GM19328 (cell line): Measurements from ENCODE around the gene LRRC8D.

Source experiments
- ATAC-seq: cut with Tn5 transposase; IDR thresholded peaks from one replicate; pipeline ENCODE4 v1.9.1; 2021; ENCODE audit warnings: mild to moderate bottlenecking, moderate library complexity; ENCODE audit not compliant: unreplicated experiment

LRRC8D gene

DNA sequence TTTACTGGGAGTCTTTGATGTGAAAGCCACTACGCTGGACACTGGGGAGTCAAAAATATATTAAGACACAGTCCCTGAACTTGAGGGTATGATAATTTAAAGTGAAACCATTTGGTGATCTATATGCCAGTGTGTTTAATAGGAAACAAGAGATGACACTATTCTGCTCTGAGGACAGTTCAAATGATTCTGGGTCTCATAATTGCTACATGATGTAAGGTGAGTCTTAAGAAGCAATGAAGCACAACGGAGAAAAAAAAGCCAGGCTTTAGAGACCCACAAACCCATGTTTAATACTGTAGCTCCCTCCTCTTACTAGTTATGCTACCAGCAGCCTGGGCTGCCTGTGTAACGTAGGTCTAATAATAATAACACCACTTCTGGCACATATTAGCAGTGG is 14.2 kb upstream of the LRRC8D start:
- ATAC-seq = no peak

DNA sequence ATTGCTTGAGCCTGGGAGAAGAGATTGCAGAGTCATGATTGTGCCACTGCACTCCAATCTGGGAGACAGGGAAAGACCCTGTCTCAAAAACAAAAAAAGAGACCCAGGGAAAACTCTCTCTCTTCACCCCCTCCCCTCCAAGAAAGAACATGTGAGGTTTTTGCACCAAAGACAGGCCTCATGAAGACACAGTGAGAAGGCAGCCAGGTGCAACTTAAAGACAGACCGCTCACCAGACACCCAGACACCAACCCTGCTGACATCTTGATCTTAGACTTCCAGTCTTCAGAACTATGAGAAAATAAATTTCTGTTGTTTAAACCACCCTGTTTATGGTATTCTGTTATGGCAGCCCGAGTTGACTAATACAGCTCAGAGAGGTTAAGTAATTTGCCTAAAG is 13.3 kb upstream of the LRRC8D start:
- no peak for ATAC-seq

DNA sequence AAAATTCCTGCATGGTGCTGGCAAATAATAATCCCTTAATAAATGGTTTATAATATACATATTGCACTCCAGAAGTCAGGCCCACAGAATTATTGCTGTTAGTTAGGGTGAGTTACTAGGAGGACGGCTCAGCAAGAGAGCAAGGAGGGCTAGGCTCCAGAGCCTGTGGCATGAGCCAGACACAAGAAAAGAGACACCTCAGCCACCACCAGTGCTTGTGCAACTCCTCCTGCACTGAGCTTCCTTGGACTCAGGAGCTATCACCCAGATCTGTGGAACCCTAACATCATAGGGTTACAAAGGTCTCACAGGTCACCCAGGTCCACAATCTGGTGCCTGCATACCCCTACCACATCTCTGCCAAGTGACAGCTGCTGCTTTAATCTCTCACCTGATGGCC is 12.8 kb upstream of the LRRC8D start:
- no peak for ATAC-seq

DNA sequence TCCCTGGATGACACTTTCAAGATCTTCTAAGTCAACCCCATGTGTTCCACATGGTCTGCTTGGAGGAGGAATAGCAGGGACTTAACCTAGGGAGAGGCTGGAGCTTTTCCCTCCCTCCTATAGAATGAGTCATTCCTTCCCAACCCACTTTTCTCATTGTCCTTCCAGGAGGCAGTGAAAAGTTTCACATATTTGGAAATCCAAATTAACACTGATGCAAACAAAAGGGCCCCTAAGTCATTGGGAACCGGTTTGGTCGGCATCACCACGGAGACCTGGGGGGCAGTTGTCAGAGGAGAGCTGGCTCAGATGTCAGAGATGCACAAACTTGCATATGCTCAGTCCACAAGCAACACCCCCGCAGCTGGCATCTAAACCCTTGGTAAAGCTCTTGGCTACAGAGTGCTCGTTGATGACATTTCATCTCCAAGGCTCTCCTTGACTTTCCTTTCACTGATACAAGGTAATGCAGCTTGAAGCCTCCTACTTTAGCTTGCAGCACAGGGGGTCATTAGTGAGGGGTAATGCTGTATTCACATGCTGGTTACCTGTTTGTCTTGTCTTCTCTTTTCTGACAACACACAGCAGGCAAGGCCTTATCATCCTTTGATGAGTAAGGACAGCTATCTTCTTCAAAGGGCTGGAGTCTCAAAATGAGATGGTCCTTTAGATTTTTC is 12.3 kb upstream of the LRRC8D start:
- ATAC-seq = no peak

DNA sequence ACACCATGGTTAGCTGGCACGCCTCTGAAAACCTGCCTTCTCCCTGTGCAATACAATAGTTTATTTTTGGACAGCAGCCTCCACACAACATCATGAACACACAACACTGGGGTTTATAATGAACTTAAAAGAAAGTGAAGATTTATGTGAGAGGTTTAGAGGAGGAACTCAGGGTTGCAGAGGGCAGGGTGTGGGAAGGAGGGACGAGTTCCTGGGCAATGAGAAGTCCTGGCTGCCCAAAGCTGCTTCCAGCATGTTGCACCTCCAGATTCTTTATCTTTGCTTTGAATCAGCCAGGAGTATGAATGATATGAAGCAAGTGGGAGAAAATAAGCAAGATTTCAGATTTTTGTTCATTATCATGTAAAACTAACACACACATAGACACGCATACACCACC is 11.3 kb upstream of the LRRC8D start:
- ATAC-seq = no peak

DNA sequence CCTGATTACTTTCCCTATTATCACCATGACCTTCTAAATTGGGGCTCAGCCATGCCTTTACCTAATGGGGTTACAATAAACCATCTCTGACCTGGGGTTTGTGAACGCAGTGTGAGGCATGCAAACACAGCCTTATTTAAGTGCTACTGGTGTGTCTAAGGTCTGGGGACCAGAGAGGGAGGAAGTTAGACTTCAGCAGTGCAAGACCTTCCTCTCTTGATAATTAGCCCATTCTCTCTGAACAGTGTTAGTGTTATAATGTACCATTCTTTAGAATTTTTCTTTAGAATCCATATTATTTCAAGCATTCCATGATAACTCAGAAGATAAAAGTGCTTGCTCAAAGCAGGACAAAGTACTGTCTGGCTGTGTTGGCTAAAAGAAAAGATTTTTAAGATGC is 10.5 kb upstream of the LRRC8D start:
- ATAC-seq = no peak

DNA sequence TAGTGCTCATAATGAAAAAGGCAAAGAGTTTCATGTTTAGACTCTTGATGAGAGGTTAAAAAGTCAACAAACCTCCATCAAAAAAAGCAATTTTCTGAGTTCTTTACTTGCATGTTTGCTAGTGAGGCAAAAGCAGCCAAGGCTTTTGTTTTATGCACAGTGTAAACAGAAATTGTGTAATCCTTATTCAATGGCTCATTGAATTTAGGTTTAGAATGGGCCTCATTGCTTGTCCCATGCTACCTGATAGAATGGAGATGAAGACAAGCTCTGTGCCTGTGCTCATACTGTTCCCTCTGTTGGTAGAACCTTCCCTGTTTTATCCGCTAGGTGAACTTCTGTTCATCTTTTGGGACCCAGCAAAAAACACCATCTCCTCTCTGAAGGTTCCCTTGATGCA is 10.0 kb upstream of the LRRC8D start:
- no peak for ATAC-seq

DNA sequence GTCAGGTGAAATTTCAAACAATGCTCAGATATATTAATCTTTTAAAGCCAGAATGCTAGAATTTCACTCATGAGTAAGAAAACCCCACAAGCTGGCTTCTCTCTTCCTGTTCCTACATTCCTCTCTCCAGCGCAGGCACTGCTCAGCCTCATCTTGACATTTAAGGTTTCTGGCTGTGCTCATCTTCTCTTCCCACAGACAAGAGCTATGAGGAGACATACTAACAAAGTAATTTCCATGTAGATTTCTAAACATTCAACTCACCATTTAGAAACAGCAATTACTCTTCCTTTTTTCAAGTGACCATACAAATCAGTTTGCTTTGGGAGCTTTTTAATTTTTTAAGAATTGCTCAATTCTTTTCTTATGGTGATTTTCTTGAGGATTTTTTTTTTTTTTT is 7.8 kb upstream of the LRRC8D start:
- no peak for ATAC-seq

DNA sequence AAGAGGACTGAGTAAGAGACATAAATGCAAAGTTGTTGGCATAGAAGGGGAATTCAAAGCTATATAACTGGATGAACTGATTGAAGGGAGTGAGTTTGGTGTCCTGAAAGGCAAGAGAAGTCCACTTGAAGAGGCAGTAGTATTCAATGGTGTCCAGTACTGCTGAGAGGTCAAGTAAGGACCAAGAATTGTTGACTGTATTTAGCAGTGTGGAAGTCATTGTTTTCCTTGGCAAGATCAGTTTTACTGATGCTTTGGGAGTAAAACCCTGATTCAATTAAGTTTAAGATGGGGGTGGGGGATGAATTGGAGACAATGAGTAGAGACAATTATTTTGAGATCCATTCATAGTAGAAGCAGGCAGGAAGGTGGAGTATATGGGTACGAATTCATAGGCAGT is 5.8 kb upstream of the LRRC8D start:
- no peak for ATAC-seq

DNA sequence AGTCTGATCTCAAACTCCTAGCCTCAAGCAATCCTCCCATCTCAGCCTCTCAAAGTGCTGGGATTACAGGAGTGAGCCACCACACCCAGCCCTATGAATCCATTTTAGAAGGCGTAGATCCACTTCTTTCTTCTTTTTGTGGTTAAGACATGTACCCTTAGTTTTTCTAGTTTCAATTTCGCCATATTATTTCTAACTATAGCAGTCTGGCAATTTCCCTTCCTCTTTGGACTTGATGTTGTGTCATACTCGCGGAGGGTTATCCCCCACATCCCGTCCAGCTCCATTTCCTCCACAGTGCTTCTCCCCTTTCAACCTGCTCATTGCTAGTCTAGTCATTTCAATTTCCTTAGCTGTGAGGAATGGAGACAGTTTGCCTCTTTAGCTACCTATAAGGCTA is 5.2 kb upstream of the LRRC8D start:
- ATAC-seq = no peak

DNA sequence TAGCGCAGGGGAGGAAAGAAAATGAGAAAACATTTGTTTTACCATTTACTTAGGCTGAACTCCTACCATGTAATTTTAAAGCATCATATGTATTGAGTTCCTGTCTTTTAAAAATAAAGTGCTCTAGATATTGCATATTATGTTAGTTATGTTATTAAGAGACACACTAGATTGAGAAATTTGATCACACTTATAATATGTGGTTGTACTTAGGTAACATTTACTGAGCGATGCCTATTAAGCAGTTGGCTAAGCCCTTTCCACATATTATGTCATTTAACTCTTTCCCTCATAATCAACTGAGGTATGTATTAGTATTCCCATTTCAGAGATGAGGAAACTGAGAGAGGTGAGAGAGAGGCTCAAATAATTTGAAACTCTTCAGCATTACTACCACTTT is 4.5 kb upstream of the LRRC8D start:
- ATAC-seq = no peak

DNA sequence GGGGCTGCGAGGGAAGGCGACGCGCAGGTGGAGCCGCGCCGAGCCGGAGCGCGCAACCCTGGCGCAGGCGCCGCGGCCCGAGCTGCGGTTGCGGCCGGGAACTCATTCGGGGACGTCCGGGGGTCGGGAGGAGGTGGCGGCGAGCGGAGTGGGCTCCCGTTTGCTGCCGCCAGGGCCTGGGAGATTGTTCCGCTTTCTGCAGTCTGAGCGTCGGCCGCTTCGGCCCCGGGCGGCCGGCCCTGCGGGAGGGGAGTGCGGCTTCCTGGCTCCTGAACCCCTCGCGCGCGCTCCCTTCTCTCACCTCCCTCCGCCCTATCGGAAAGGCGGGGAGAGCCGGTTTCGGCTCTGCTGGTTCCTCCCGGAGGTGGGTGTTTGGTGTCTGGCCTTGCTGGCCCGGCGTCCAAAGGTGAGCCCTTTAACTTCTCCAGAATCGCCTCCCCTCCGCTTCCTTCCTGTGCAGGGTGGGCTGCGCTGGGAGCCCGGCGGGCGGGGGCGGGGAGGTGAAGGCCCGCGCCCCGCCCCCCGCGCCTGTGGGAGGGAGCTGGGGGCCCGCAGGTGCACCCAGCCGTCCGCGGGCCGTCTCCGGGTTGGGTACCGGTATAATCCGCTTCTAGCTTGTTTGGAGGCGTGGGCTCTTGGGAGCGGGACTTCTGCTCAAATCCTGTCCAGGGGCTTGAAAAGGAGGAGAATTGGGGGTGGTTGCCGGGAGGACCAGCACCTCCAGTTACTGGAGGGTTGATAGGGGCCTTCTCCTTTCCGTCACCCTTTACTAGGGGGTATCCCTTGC is 683 bp downstream of the LRRC8D start:
- ATAC-seq = peak; percentile 55

DNA sequence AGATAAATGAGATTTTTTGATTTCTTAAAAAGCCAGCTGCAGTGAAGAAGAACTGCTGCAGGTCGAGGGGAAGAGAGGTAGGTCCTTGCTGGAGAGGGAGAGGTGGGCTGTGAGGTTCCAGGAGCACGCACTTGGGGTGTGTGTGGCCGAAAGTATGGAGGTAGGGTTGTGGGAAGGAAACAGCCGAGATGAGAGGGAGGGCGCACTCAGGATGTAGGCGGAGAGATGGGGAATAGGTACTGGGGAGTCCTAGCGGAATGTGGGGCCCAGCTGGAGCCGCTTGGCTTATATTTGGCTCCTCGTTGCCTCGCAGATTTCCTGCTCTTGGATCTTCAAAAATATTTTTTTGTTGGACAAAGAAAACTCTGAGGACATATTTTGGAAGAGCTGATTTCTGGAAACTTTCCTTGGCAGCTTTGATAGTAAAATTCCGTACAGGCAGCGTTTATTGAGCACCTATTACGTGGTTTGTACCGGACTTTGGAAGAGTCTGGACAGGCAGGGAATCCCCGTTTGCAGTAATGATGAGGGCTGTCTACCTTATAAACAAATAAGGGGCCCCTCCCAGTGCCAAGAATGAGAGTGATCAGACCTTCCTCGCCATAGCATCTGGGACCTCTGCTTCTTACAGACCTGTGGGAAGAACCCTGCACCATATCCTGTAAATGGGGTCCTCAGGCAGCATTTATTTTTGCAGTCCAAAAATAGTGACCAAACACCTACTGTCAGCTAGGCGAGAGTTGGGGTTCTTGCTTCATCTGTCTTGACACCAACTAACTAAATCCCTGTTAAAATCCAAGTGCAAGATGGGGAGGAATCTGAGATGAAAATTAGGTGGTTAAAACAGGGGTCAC is 1.5 kb downstream of the LRRC8D start:
- ATAC-seq = no peak

DNA sequence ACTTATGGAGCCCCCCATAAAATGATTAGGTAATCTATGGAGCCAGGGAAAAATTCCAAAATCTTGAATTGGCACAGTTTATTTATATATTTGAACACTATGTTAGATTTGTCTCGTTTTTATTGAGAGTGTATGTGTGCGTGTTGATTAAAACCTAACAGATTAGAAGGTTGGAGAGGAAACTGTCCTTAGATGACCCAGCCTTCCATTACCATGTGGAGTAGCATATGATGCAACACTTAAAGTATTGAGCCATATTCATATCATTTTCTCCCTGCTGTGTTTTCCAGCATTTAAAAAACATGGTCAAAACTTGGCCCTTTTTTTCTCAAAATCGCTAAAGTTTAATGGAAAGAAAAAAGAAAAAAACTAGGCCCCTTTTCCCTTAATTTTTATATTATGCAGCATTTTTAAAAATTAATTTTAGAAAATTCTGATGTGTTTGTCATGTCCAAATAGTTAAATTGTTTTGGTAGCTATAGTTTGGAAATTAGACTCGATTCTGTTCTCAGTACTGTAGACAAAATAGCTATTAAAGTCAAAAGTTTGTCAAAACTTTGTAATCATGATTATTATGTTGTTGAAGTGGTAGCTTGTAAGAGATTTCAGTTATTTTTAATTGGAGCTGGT is 2.3 kb downstream of the LRRC8D start:
- ATAC-seq = no peak

DNA sequence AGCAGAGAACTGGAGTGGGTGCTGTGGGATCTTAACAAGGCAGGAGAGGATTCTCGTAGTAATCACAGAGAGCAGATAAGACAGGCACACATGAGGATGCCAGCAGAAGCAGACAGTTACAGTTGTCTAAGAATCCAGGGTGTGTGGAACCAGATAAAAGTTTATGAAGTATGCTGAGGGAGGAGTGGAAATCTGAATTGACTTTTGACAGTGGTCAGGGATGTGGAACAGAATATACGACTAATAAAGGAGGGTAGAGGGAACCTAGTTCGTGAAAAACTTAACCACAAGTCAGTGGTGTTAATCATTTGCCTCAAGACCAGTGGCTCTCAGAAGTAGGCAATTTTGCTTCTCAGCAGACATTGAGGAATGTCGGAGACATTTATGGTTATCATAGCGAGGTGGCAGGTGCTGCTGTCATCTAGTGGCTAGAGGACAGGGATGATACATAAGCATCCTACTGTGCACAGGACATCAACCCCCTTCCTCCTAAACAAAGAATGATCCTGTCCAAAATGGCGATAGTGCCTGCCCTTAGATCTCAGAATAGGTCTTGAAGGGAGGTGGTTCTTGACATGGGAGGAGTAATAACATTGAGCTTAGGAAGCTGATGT is 3.0 kb downstream of the LRRC8D start:
- no peak for ATAC-seq

DNA sequence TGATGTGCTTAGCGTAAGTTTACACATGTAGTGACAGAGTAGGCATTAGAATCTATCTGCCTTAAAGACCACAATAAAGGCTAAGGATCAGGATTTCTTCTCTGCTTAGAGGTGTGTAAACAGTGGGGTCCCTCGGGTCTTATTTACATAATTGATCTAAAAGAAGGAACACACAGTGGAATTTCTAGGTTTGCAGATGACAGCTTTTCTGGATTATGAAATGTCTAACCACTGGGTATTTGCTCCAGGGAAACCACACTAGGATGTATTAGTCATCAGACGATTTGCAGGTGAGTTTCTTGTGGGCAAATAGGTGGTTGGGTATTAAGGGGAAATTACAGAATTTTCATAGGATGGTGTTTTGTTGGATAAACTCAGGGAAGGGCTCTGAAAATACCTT is 5.8 kb downstream of the LRRC8D start:
- no peak for ATAC-seq

DNA sequence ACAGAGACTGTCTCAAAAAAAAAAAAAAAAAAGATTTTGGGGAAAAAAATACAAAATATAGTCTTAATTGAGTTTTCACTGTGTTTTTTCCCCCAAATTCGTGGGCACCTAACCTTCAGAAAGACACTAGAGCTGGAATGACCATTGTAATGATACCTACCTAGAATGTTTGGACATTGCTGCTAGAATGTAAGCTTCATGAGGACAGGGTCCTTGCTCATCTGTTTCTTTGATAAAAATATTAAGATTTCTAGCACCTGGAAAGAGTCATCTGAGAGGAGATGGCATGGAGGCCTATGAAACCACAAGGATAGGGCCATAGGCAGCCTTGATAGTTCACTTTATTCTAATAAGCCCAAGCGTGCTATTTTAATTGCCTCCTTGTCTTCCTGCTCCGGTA is 6.5 kb downstream of the LRRC8D start:
- ATAC-seq = no peak

DNA sequence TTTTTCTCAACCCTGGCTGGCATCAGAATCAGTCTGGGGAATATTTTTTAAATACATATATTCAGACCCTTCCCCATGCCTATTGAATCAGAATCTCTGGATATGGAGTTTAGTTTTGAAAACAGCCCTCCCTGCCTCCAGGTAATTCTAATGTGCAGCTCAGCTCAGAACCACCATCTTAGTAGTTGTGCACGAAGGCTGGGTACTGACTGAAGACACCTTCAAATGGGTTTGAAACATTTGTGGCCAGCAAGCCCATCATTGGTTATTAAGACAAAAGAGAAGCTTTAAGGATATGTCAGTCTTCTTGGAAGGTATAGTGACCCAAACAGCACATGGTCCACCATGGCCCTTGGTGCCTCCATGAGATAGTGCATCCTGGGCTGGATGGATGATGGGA is 7.1 kb downstream of the LRRC8D start:
- no peak for ATAC-seq

DNA sequence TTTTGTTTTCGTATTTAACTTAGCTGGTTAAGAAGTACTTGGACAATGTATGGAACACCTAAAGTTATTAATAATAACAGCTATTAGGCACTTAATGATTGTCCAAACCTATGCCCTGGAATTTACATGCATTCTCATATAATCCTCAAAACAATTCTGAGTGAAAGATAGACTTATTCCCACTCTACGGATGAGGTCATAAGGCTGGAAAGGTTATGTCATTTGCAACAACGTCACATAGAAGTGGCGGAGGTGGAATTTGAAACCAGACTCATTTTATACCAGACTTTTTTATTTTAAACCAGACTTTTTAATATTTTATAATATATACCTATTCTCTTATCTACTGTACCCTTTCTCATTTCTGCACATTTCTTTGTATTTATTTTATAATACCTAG is 8.4 kb downstream of the LRRC8D start:
- no peak for ATAC-seq

DNA sequence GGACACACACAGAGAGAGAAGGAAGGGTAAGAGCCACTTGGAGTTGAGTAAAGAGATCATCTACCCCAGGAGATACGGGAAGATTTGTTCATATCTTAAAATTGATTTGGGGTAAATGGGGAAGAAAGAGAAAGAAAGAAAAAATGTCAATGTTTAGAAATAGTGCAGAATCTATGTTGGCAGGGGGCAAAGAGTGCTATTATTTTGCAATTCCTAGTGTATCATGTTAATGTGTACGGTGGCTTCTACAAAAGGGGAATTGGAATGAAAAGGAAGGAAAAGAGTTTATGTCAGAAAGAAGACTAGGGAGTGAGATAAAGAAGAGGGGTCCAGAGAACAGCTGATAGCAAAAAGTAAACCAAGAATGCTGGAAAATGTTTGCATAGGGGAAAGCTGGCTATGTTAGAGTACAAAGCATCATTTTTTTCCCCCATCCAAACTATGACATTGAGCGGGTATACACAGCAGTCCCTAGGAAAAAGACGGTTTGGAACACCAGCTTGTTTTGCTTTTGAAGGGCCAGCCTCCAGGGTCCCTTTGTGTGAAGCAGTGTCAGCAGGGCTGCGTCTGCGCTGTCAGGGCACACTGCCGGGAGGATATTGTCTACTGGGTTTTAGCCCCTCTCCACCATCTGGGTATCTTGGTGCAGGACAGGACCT is 10.8 kb downstream of the LRRC8D start:
- ATAC-seq = no peak
